Lower leg skin (tissue), 3 donors: ENCODE measurements around the gene PRELID2.

Experiments used
- POLR2A ChIP-seq, 2 donors: fragments of 450-650 bp; IDR thresholded peaks; one replicate each; pipeline ENCODE4 v1.6.1; 2016 to 2017; ENCODE audit warnings: antibody characterized with exemption in 2 of 2, mild to moderate bottlenecking in 1 of 2, moderate library complexity in 1 of 2
- TF ChIP-seq, protein P1 (sequence below), 3 donors: fragments of 450-650 bp; IDR thresholded peaks; one replicate each; pipeline ENCODE4 v1.5.1; 2016; ENCODE audit warnings: antibody characterized with exemption in 3 of 3, mild to moderate bottlenecking in 3 of 3, moderate library complexity in 2 of 3

DNA sequence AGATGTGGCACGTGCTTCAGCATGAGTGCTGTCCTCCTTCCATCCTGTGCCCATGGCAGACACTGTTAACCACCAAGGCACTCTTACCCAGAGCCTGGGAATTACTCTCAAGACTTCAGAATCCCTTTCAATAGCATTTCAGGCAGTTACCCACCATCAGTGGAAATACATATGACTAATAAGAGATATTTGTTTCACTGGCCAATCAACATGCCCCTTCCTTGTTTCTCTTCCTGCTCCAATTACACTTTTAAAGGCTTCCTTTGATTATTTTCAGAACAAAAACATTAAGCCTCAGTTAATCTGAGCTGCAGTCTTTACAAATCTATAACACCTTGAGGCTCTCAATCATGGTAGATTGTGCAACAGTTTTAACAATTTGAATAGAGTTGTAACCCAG lies 70.8 kb downstream of the PRELID2 start:
- TF ChIP-seq, protein P1, sequence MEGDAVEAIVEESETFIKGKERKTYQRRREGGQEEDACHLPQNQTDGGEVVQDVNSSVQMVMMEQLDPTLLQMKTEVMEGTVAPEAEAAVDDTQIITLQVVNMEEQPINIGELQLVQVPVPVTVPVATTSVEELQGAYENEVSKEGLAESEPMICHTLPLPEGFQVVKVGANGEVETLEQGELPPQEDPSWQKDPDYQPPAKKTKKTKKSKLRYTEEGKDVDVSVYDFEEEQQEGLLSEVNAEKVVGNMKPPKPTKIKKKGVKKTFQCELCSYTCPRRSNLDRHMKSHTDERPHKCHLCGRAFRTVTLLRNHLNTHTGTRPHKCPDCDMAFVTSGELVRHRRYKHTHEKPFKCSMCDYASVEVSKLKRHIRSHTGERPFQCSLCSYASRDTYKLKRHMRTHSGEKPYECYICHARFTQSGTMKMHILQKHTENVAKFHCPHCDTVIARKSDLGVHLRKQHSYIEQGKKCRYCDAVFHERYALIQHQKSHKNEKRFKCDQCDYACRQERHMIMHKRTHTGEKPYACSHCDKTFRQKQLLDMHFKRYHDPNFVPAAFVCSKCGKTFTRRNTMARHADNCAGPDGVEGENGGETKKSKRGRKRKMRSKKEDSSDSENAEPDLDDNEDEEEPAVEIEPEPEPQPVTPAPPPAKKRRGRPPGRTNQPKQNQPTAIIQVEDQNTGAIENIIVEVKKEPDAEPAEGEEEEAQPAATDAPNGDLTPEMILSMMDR (IDR thresholded peaks at IDR 0.05): no peak
- TF ChIP-seq POLR2A (IDR thresholded peaks at IDR 0.05): no peak
